IPS-15b (cell line): ENCODE data around the gene UNK.

Source experiments
- H3K27me3 ChIP-seq: one replicate; pipeline ENCODE4 v1.6.1; 2013; ENCODE audit warnings: low read length; ENCODE audit not compliant: control insufficient read depth, insufficient read depth
- H3K36me3 ChIP-seq: one replicate; pipeline ENCODE4 v1.6.1; 2013; ENCODE audit warnings: low read length; ENCODE audit not compliant: control insufficient read depth, insufficient read depth
- H3K4me1 ChIP-seq: one replicate; pipeline ENCODE4 v1.6.1; 2013; ENCODE audit warnings: mild to moderate bottlenecking, low read length; ENCODE audit not compliant: control insufficient read depth, insufficient read depth
- H3K4me3 ChIP-seq: one replicate; pipeline ENCODE4 v1.5.1; 2013; ENCODE audit warnings: low read depth, low read length
- H3K9ac ChIP-seq: one replicate; pipeline ENCODE4 v1.6.1; 2013; ENCODE audit warnings: low read depth, mild to moderate bottlenecking, low read length
- H3K9me3 ChIP-seq: one replicate; pipeline ENCODE4 v1.6.1; 2013; ENCODE audit warnings: mild to moderate bottlenecking, low read length; ENCODE audit not compliant: control insufficient read depth, insufficient read depth

Gene UNK

DNA sequence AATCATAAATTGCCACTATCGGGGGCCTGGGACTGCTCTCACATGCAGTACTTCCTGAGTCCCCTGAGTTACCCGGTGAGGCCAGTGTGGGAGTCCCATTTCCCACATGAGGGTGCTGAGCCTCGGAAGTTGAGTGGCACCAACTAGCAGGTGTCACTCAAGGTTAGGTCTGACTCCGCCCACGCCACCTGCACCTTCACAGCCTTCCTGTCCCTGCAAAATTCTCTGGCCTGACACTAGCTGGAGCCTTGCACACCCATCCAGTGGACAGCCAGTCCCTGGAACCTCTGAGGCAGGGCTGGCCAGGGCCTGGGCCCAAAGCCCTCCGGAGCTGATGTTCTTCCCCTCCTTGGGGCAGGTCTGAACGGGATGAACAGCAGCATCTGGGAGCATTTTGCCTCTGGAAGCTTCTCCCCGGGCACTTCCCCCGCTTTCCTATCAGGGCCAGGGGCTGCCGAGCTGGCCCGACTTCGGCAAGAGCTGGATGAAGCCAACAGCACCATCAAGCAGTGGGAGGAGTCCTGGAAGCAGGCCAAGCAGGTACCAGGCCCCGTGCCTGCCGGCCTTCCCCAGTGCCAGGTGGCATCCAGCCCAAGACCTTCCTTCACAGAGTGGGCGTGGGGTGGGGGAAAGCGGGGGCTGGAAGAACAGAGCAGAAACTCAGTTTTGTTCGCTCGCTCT is 37.7 kb downstream of the UNK start:
- H3K9me3 ChIP-seq, result no peaks in the 10 kb centered on the region
- no peaks in the 10 kb centered on the region for H3K27me3 ChIP-seq
- H3K4me1 ChIP-seq, result no peaks in the 10 kb centered on the region
- H3K36me3 ChIP-seq, result peaks cover 50% of the 10 kb centered on the region
- H3K4me3 ChIP-seq, result no peak overlapping the region
- H3K9ac ChIP-seq, result no peak overlapping the region

DNA sequence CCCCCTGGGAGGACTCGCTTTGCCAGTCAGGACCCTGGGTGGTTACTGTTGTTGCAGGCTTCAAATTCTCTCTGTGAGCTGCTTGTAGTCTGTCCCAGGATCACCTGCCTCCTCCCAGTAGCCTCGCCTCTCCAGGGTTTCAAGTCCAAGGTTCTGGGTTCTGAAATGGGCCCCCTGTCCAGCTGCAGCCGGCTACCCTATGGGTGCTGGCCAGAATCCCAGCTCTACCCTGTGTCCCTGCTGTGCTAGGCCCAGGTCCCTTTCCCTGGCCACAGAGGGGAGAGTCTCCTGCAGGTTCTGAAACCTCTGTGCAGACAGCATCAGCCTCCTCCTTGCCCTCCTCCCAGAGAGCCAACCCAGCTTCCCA is 38.2 kb downstream of the UNK start:
- Histone ChIP-seq H3K9ac (no peak overlapping the region), H3K9me3 (no peaks in the 10 kb centered on the region)

DNA sequence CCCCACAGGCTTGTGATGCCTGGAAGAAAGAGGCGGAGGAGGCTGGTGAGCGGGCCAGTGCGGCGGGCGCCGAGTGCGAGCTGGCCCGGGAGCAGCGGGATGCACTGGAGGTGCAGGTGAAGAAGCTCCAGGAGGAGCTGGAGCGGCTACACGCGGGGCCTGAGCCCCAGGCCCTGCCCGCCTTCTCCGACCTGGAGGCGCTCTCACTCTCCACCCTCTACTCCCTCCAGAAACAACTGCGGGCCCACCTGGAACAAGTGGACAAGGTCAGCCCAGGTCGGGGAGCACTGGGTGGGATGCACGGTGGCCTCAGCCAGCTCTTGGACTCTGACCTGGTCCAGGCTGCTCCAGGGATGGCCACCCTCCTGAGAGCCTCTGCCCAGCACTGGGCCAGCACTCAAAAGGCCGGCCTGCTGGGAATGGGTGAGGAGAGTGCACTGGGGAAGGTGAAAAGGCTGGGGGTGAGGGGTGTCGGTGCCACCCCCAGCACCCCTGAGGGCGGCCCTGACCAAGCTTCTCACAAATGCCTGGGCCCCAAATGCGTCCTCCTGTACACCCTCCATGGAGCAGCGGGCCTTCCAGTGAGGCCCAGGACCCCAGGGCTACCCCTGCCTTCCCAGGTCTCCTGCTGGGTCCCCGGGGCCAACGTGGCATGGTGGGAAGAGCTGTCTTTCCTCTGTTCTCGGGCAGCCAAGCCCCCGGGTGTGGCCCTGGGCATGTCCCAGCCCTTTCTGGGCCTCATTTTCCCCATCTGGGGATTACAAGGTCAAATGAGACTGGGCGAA is 38.8 kb downstream of the UNK start:
- no peak overlapping the region for H3K9ac ChIP-seq
- H3K36me3 ChIP-seq, result peaks cover 43% of the 10 kb centered on the region
- H3K4me3 ChIP-seq, result no peak overlapping the region

More for the DNA sequence above, 38.2 kb downstream of the UNK start:
- peaks cover 45% of the 10 kb centered on the region for H3K36me3 ChIP-seq
- no peaks in the 10 kb centered on the region for H3K4me1 ChIP-seq
- H3K27me3 ChIP-seq, result no peaks in the 10 kb centered on the region
- H3K4me3 ChIP-seq, result no peak overlapping the region

DNA sequence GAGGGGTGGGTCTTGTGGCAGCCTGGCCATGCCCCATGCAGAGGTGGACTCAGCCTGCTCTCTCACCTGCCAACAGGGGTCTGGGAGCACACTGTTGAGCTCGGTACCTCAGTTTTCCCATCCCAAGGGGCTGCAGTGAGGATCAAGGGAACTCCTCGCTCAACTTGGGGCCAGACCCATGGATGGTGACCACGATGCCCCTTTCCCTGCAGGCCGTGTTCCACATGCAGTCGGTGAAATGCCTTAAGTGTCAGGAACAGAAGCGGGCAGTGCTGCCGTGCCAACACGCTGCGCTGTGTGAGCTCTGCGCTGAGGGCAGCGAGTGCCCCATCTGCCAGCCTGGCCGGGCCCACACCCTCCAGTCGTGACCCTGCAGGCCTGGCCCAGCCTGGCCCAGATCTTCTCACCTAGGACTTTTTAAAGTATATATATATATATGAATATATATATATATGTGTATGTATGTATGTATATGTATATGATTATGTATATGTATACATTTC is 39.5 kb downstream of the UNK start:
- Histone ChIP-seq H3K9ac (no peak overlapping the region), H3K4me1 (no peaks in the 10 kb centered on the region), H3K9me3 (no peaks in the 10 kb centered on the region), H3K36me3 (peaks cover 42% of the 10 kb centered on the region), H3K27me3 (no peaks in the 10 kb centered on the region), H3K4me3 (no peak overlapping the region)

More for the DNA sequence above, 38.8 kb downstream of the UNK start:
- Histone ChIP-seq H3K27me3 (no peaks in the 10 kb centered on the region), H3K4me1 (no peaks in the 10 kb centered on the region), H3K9me3 (no peaks in the 10 kb centered on the region)

DNA sequence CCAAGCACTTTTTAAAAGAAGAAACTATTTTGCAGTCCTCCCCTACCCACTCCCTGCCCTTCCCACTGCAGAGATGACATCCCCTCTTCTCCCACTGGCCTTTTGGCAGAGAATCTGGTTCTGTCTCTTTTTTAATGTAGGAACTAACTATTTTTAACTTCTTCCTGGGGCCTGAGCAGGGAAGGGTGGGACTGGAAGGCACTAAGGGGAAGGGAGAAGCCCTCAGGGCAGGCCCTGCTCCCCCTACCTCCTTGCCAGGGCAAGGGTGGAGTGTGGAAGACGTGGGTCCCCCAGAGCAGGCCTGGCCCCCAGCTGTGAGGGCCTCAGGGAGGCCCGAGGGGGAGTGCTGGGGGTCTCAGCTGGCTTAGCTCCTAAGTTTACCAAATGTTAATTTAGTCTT is 40.1 kb downstream of the UNK start:
- Histone ChIP-seq H3K9me3 (no peaks in the 10 kb centered on the region), H3K27me3 (no peaks in the 10 kb centered on the region), H3K36me3 (peaks cover 37% of the 10 kb centered on the region), H3K4me3 (no peak overlapping the region), H3K4me1 (no peaks in the 10 kb centered on the region), H3K9ac (no peak overlapping the region)

DNA sequence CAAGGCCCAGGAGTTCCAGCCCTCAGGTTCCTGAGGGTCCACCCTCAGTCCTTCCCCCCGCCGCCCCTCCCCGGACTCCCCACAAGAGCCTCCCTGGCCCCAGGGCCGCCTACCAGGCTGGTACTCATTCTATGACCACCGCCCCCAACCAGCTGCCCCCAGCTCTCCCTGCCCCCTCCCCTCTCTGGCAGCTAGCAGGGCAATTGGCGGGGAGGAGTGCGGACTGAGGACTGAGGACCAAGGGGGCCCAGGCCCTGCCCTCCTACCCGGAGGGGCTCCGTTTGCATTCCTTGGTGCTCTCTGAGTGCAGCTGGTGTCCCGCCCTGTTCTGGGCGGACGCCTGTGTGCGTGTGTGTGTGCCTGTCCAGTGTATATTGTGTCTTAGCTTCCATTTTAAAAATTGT is 40.5 kb downstream of the UNK start:
- Histone ChIP-seq H3K36me3 (peaks cover 36% of the 10 kb centered on the region), H3K4me3 (no peak overlapping the region), H3K4me1 (no peaks in the 10 kb centered on the region), H3K27me3 (no peaks in the 10 kb centered on the region), H3K9ac (no peak overlapping the region), H3K9me3 (no peaks in the 10 kb centered on the region)

DNA sequence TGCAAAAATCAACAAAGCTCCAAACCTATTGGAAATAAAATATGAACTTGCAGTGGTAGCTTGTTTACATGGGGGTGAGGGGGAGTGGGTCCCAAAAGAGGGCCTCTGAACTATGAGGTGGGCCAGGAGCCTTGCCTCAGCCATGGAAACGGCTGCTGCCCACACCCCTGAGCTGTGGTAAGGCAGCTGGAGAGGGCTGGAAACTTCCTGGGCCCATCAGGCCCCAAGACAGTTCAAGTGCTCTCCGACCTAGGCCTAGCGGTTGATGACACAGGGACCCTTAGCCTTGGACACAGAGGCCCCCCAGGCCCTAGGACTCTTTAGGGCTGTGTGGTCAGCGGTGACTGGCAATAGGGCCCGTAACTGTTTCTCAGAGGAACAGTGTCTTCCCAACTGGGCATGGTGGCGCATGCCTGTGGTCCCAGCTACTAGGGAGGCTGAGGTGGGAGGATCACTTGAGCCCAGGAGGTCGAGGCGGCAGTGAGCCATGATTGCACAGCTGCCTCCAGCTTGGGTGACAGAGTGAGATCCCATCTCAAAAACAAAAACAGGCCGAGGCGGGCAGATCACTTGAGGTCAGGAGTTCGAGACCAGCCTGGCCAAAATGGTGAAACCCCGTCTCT is 41.3 kb downstream of the UNK start:
- peaks cover 4% of the 10 kb centered on the region for H3K4me1 ChIP-seq
- H3K36me3 ChIP-seq, result peaks cover 28% of the 10 kb centered on the region
- no peak overlapping the region for H3K4me3 ChIP-seq
- no peaks in the 10 kb centered on the region for H3K27me3 ChIP-seq
- no peaks in the 10 kb centered on the region for H3K9me3 ChIP-seq
- no peak overlapping the region for H3K9ac ChIP-seq

DNA sequence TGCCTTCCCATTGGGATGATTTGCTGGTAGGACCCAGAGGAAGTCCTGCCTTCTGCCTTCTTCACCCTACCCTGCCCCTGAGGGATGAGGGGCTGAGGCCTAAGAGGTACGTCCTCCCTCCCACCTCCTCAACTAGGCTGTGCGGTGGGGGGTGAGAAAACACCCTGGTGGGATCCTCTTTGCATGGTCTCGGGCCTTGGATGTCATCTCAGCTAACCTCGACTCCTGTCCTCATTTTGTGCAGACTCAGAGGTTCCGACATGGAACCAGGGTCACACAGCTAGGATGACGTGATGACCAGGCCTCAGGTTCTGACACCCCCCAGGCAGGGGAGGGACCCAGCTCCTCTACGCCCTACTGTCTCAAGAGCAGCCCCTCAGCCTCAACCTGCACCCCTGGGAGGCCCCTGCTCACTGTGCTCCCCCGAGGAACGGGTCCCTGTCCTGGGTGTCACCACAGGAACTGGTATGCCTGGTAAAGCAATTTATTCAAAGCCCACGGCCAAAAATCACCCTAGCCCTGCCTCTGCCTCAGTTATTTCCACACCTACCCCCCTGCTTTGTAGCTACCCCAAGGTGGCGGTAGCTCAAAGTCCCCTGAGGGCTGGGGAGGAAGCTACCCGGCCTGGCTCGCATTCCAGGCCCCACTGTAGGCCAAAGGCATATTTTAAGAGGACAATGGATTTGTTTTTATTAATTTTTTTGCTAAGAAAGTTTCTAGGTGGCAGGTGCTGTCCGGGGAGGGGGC is 42.1 kb downstream of the UNK start:
- H3K4me3 ChIP-seq, result no peak overlapping the region
- H3K9ac ChIP-seq, result peak overlapping the region; percentile 37

DNA sequence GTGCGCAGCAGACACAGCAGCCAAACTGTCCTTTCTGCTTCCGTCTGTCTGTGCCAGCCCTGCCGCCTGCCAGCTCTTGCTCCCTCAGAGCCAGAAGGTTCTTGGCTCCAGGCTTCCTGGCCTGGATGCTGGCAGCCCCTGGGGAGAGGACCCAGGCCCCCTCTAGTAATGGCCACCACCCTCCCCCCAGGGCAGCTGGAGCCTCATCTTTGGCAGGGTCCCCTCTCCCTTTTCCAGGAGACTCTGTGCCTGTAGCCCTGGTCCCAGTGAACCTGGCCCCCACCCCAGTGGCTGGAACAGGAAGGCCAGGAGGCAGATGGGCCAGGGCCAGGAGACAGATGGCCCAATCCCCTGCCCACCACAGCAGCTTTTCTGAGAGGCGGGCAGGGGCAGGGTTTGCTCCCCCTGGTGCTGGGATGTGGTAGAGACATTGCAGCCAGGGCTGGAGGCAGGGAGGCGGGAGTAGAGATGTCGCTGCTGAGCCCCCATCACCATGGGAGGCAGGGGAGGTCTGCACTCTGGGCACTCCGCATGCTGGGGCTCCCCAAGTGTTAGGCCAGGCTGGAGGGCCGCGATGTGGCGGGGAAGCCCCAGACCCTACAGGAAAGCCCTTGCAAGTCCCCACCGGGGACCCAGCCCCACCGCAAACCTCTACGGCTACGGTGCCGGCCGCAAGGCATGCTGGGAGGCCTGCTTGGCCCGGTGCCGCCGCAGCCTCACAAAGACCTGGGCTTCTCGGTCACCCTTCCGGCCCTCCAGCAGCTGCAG is 42.9 kb downstream of the UNK start:
- H3K4me3 ChIP-seq, result peak overlapping the region; percentile 1
- peaks cover 15% of the 10 kb centered on the region for H3K36me3 ChIP-seq
- no peaks in the 10 kb centered on the region for H3K27me3 ChIP-seq
- no peak overlapping the region for H3K9ac ChIP-seq
- H3K9me3 ChIP-seq, result no peaks in the 10 kb centered on the region
- H3K4me1 ChIP-seq, result peaks cover 8% of the 10 kb centered on the region

More for the DNA sequence above, 42.1 kb downstream of the UNK start:
- H3K27me3 ChIP-seq, result no peaks in the 10 kb centered on the region
- H3K4me1 ChIP-seq, result peaks cover 6% of the 10 kb centered on the region
- H3K36me3 ChIP-seq, result peaks cover 20% of the 10 kb centered on the region
- no peaks in the 10 kb centered on the region for H3K9me3 ChIP-seq

DNA sequence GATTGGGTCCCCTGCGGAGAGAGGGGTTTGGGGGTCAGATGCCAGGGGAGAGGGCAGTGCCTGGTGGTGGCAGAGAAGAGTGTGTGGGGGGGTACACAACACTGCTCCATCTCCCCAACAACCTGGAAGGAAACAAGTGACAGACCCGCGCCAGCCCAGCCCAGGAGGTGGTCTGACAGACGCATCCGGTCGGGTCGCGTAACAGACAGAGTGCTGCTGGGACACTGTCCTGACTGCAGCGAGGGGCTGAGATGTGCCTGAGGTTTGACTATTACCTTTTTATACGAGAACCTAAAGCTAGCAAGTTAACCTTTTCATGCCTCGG is 43.4 kb downstream of the UNK start:
- H3K9me3 ChIP-seq, result no peaks in the 10 kb centered on the region
- H3K4me3 ChIP-seq, result peak overlapping the region; percentile 1
- H3K4me1 ChIP-seq, result peaks cover 9% of the 10 kb centered on the region
- no peaks in the 10 kb centered on the region for H3K27me3 ChIP-seq
- H3K36me3 ChIP-seq, result peaks cover 15% of the 10 kb centered on the region
- no peak overlapping the region for H3K9ac ChIP-seq

DNA sequence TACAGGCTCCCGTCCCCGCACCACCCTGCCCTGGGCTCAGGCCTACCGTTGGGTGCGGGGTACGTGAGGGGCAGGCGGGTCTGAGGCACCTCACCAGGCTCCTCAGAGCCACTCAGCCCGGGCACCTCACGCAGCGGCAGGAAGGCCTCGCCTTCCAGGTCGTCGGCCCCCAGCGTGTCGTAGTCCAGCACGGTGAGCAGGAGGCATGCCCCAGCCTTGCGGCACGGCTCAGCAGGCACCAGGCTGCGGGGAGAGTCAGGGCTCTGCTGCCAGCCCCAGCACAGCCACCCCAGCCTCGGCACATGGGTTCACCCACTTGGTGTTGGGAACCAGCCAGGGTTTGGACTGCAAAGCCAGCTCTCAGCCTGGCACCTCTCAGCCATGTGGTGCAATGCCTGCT is 44.1 kb downstream of the UNK start:
- Histone ChIP-seq H3K9ac (no peak overlapping the region), H3K4me1 (peaks cover 14% of the 10 kb centered on the region), H3K36me3 (peaks cover 9% of the 10 kb centered on the region), H3K27me3 (no peaks in the 10 kb centered on the region), H3K4me3 (no peak overlapping the region), H3K9me3 (no peaks in the 10 kb centered on the region)
